HCT116 (cell line): Measurements from ENCODE around the gene GTF2A1. TPM values are rescaled to one million over a fixed set of nuclear protein-coding genes. Genes with fewer than 3 reads are reported as not detected.

Source experiments
- ATAC-seq: fragments of 200-7000 bp; cut with Tn5 transposase; 2 replicates; pipeline ENCODE4 v1.9.1; 2020; ENCODE audit warnings: mild to moderate bottlenecking, moderate library complexity
- BruUV-seq: library from RNA; stranded (reverse); fragments of 400-500 nt; replicated peaks from 2 replicates; lab custom pipeline; 2021; lab: Mats Ljungman, UMichigan
- CTCF ChIA-PET: fragments of 300-600 bp; sonication (Branson Sonifier 250); formaldehyde crosslinking; loops from one replicate; lab custom pipeline; 2021; ENCODE audit warnings: antibody characterized with exemption; lab: Charles Lee
- POLR2A ChIA-PET: fragments of 300-600, 350-600 bp; sonication (Branson Sonifier 250); formaldehyde crosslinking; loops from one replicate; lab custom pipeline; 2021; ENCODE audit warnings: antibody characterized with exemption; lab: Charles Lee
- RAD21 ChIA-PET, 2 experiments: fragments of 300-600 bp; sonication (Branson Sonifier 250); formaldehyde crosslinking; loops; one replicate each; lab custom pipeline; 2023; ENCODE audit warnings: low total read pairs in 2 of 2; ENCODE audit not compliant: uncharacterized antibody in 2 of 2, unreplicated experiment in 2 of 2, low non-redundant PET in 1 of 2; lab: Charles Lee
- DNase-seq: peaks from one replicate; pipeline ENCODE4 v3.0.0-alpha.2; 2010; ENCODE audit warnings: low read depth, low spot score
- H2AFZ ChIP-seq: fragments of 200-600 bp; shearing (Covaris generic), sonication (generic); 2 replicates; pipeline ENCODE4 v1.6.1; 2017; ENCODE audit warnings: low read depth, mixed run types, mixed read lengths, antibody characterized with exemption, low read length; ENCODE audit not compliant: poor library complexity, severe bottlenecking
- H3K27ac ChIP-seq: 2 replicates; pipeline ENCODE4 v1.5.1; 2012; ENCODE audit warnings: low read depth, low read length
- H3K27me3 ChIP-seq: fragments of 200-600 bp; sonication (generic); 2 replicates; pipeline ENCODE4 v1.6.1; 2016; ENCODE audit warnings: mixed run types, low read length, mixed read lengths; ENCODE audit not compliant: insufficient read depth
- H3K36me3 ChIP-seq, 2 experiments: fragments of 200-500 bp in 1 of 2; fragments of 200-600 bp in 1 of 2; sonication (Bioruptor generic) in 1 of 2; sonication (generic) in 1 of 2; 2 replicates each; pipeline versions ENCODE4 v1.5.1 to v1.6.1; 2014 to 2016; ENCODE audit warnings: low read length in 2 of 2, inconsistent platforms in 1 of 2, mixed read lengths in 1 of 2, mixed run types in 1 of 2; ENCODE audit not compliant: insufficient read depth in 2 of 2, control insufficient read depth in 1 of 2
- H3K4me1 ChIP-seq, 2 experiments: fragments of 200-600 bp in 1 of 2; sonication (generic) in 1 of 2; 2 replicates each; pipeline versions ENCODE4 v1.5.1 to v1.6.1; 2012 to 2017; ENCODE audit warnings: low read length in 2 of 2, inconsistent platforms in 1 of 2, mild to moderate bottlenecking in 1 of 2, mixed read lengths in 1 of 2, mixed run types in 1 of 2, moderate library complexity in 1 of 2; ENCODE audit not compliant: insufficient read depth in 2 of 2, control insufficient read depth in 1 of 2
- H3K4me2 ChIP-seq: fragments of 200-600 bp; sonication (generic); 2 replicates; pipeline ENCODE4 v1.6.1; 2017; ENCODE audit warnings: mixed run types, low read length, mixed read lengths
- H3K4me3 ChIP-seq, 2 experiments: fragments of 200-600 bp in 1 of 2; sonication (generic) in 1 of 2; replicated peaks in 1 of 2; 2 replicates each; pipeline ENCODE4 v1.5.1; 2011 to 2016; ENCODE audit warnings: low read length in 2 of 2, control low read depth in 1 of 2, low read depth in 1 of 2, mild to moderate bottlenecking in 1 of 2, mixed read lengths in 1 of 2, mixed run types in 1 of 2
- H3K79me2 ChIP-seq: fragments of 200-600 bp; sonication (generic); 2 replicates; pipeline ENCODE4 v1.6.1; 2017; ENCODE audit warnings: mild to moderate bottlenecking, mixed run types, low read length, moderate library complexity, mixed read lengths; ENCODE audit not compliant: insufficient read depth
- H3K9ac ChIP-seq: fragments of 200-600 bp; sonication (generic); 2 replicates; pipeline ENCODE4 v1.6.1; 2016; ENCODE audit warnings: low read length, mixed read lengths
- H3K9me2 ChIP-seq: fragments of 200-600 bp; sonication (generic), shearing (Covaris generic); 2 replicates; pipeline ENCODE4 v1.6.1; 2017; ENCODE audit warnings: mixed run types, mild to moderate bottlenecking, moderate library complexity; ENCODE audit not compliant: insufficient read depth
- H3K9me3 ChIP-seq, 2 experiments: fragments of 200-500 bp in 1 of 2; fragments of 200-600 bp in 1 of 2; sonication (Bioruptor generic) in 1 of 2; sonication (generic) in 1 of 2; 2 replicates each; pipeline ENCODE4 v1.6.1; 2014 to 2017; ENCODE audit warnings: low read length in 2 of 2, mixed read lengths in 2 of 2, inconsistent platforms in 1 of 2, low read depth in 1 of 2, mild to moderate bottlenecking in 1 of 2, mixed run types in 1 of 2, moderate library complexity in 1 of 2; ENCODE audit not compliant: control insufficient read depth in 1 of 2, insufficient read depth in 1 of 2
- H4K20me1 ChIP-seq: fragments of 200-600 bp; sonication (generic), shearing (Covaris generic); 2 replicates; pipeline ENCODE4 v1.6.1; 2017; ENCODE audit warnings: mixed run types, mild to moderate bottlenecking, moderate library complexity; ENCODE audit not compliant: insufficient read depth
- CBX3 ChIP-seq: IDR thresholded peaks from 2 replicates; pipeline ENCODE4 v1.6.1; 2012; ENCODE audit warnings: low read depth
- ELF1 ChIP-seq: IDR thresholded peaks from 2 replicates; pipeline ENCODE4 v1.6.1; 2012; ENCODE audit warnings: low read depth, borderline replicate concordance
- EZH2 ChIP-seq: fragments of 200-600 bp; sonication (generic); IDR thresholded peaks from 2 replicates; pipeline ENCODE4 v1.6.1; 2017; ENCODE audit warnings: antibody characterized with exemption, mixed run types
- FOSL1 ChIP-seq: IDR thresholded peaks from 2 replicates; pipeline ENCODE4 v1.6.1; 2012; ENCODE audit warnings: low read depth
- JUND ChIP-seq: IDR thresholded peaks from 2 replicates; pipeline ENCODE4 v1.6.1; 2012
- POLR2A ChIP-seq: IDR thresholded peaks from 2 replicates; pipeline ENCODE4 v1.7.0; 2011; ENCODE audit warnings: borderline replicate concordance; ENCODE audit not compliant: insufficient read depth, insufficient read length; ENCODE audit errors: extremely low read depth
- POLR2AphosphoS5 ChIP-seq: IDR thresholded peaks from 2 replicates; pipeline ENCODE4 v1.6.1; 2011; ENCODE audit warnings: mild to moderate bottlenecking, low read depth, low read length, moderate library complexity
- RAD21 ChIP-seq: IDR thresholded peaks from 2 replicates; pipeline ENCODE4 v1.6.1; 2012; ENCODE audit warnings: low read depth, mild to moderate bottlenecking
- SIN3A ChIP-seq: IDR thresholded peaks from 2 replicates; pipeline ENCODE4 v1.6.1; 2012; ENCODE audit warnings: low read depth
- SRF ChIP-seq: IDR thresholded peaks from 2 replicates; pipeline ENCODE4 v1.6.1; 2012; ENCODE audit warnings: low read depth
- TCF7L2 ChIP-seq: IDR thresholded peaks from 2 replicates; pipeline ENCODE4 v1.7.0; 2011; ENCODE audit warnings: borderline replicate concordance, inconsistent platforms; ENCODE audit not compliant: insufficient read depth, insufficient read length; ENCODE audit errors: extremely low read depth
- YY1 ChIP-seq: IDR thresholded peaks from 2 replicates; pipeline ENCODE4 v1.6.1; 2011; ENCODE audit warnings: low read length, low read depth, moderate library complexity, mild to moderate bottlenecking; ENCODE audit not compliant: insufficient replicate concordance; ENCODE audit errors: extremely low read depth
- ZFX ChIP-seq: fragments of 450-650 bp; IDR thresholded peaks from 2 replicates; pipeline ENCODE4 v1.6.1; 2017
- intact Hi-C: fragments of 100-400 bp; cut with micrococcal nuclease; formaldehyde crosslinking; loops from 2 replicates; pipeline ENCODE4 v1.10.0; 2022
- total RNA-seq: library from RNA; stranded (reverse); gene quantifications from one replicate; pipeline ENCODE4 v1.2.1, GENCODE V29; 2021; ENCODE audit not compliant: unreplicated experiment
- TF ChIP-seq, protein P1 (sequence below), 3 experiments: fragments of 200-600 bp in 1 of 3; sonication (generic) in 1 of 3; IDR thresholded peaks in 2 of 3; conservative IDR thresholded peaks in 1 of 3; 2 replicates each; pipeline ENCODE4 v1.5.1; 2012 to 2017; ENCODE audit warnings: low read depth in 2 of 3, low read length in 2 of 3, antibody characterized with exemption in 1 of 3, borderline replicate concordance in 1 of 3, control low read depth in 1 of 3, mild to moderate bottlenecking in 1 of 3, mixed read lengths in 1 of 3, mixed run types in 1 of 3, moderate library complexity in 1 of 3; ENCODE audit not compliant: insufficient read depth in 1 of 3
- TF ChIP-seq, protein P2 (sequence below): IDR thresholded peaks from 2 replicates; pipeline ENCODE4 v1.6.1; 2012
- TF ChIP-seq, protein P3 (sequence below): IDR thresholded peaks from 2 replicates; pipeline ENCODE4 v1.6.1; 2012

GTF2A1 gene
- total RNA-seq, 1 experiment from 2014 or later = 39.7 TPM

DNA sequence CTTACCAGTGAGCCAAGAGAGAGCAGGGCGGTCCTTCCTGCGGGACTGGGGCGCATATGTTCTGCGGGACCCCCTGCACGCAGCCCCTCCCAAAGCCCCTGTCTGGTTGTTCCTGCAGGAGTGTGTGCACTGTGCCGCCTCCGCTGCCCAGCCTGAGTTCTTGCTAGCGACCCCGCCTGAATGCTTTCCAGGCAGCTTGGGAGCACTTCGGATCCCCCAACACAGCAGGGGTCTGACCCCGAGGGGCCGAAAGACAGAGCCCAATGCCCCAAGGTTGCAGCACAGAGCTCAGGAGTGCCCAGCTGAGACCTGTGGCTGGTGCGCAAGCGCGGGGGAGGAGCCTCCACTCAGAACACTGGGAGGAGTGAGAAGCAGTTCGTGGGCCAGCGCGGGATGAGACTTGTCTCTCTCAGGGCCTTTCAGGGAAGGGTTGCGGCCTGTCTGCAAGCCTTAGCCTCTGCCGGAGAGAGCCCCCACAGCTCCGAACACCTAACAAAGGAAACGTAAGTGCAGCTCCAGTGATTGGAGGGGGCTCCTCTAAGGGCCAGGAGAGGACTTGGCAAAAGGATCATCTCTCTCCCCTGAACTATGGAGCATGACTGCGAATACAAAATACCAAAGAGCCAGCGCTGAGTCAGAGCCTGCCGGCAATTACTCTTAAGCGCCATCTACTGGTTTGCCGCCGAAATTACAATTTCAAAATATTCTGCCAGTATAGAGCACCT, 50.5 kb downstream of the GTF2A1 start (continued):
- TF ChIP-seq, protein P1, sequence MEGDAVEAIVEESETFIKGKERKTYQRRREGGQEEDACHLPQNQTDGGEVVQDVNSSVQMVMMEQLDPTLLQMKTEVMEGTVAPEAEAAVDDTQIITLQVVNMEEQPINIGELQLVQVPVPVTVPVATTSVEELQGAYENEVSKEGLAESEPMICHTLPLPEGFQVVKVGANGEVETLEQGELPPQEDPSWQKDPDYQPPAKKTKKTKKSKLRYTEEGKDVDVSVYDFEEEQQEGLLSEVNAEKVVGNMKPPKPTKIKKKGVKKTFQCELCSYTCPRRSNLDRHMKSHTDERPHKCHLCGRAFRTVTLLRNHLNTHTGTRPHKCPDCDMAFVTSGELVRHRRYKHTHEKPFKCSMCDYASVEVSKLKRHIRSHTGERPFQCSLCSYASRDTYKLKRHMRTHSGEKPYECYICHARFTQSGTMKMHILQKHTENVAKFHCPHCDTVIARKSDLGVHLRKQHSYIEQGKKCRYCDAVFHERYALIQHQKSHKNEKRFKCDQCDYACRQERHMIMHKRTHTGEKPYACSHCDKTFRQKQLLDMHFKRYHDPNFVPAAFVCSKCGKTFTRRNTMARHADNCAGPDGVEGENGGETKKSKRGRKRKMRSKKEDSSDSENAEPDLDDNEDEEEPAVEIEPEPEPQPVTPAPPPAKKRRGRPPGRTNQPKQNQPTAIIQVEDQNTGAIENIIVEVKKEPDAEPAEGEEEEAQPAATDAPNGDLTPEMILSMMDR (IDR thresholded peaks at IDR 0.05 in 2 of 3, conservative IDR thresholded peaks at IDR 0.05 in 1 of 3; ENCODE audit: borderline replicate concordance in 1 of 3, insufficient read depth in 1 of 3, low read depth in 2 of 3, low read length in 2 of 3) = peak; percentile 56 to 92 (median 80); a peak in 5 of 6 replicates
- TF ChIP-seq POLR2A = peak; percentile 87
- TF ChIP-seq, protein P2, sequence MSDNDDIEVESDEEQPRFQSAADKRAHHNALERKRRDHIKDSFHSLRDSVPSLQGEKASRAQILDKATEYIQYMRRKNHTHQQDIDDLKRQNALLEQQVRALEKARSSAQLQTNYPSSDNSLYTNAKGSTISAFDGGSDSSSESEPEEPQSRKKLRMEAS = peak; percentile 57
- TF ChIP-seq ELF1 = no peak

DNA sequence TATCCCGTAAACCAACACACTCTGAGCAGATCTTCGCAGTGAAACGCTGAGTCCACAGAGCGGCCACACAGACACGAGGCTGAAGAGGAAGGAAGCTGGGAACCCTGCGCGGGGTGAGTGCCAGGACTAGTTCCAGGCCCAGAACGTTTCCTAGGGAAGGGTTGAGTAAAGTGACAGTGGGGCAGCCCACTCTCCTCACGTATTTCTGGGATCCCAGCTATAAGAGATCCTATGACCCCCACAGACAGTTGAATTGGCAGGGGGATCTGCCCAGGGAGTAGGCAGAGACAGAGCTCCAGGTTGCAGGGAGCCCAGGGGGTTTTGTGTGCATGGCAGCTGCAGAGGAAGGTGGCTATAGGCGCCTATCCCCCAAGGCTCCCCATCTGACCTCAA, 51.1 kb downstream of the GTF2A1 start:
- Histone ChIP-seq H3K79me2 (no peaks in the 10 kb centered on the region), H3K27ac (peak overlapping the region; percentile 78; the same call in 1 of the 2 replicates), H3K4me2 (peak overlapping the region; percentile 85), H3K9me2 (no peaks in the 10 kb centered on the region), H3K4me3 (peak overlapping the region; percentile 50 to 59), H2AFZ (no peak overlapping the region), H3K36me3 (no peaks in the 10 kb centered on the region), H3K9ac (peak overlapping the region; percentile 69), H4K20me1 (no peaks in the 10 kb centered on the region), H3K27me3 (no peaks in the 10 kb centered on the region), H3K9me3 (no peaks in the 10 kb centered on the region), H3K4me1 (peaks cover 3 to 13% of the 10 kb centered on the region in 2 experiments; a peak in 2 of 4 replicates)
- CTCF ChIA-PET = interaction anchor here (0.6 to 1.5 kb wide), 9 partner anchors 8 to 196 kb away, joined by 3 to 5 read pairs (median 4); no protein-coding TSS in a partner anchor
- POLR2A ChIA-PET = interaction anchor here (0.8 to 1.6 kb wide), 3 partner anchors 10 to 173 kb away, joined by 3 to 4 read pairs (median 4); no protein-coding TSS in a partner anchor
- intact Hi-C loops = loop anchor here (5.0 kb wide), 1 partner anchor 298 kb away; no protein-coding TSS in a partner anchor
- BruUV-seq = no TSS peak
- ATAC-seq = no peak
- RAD21 ChIA-PET = no interaction called here
- no peak for DNase-seq
- TF ChIP-seq ZFX (no peak), FOSL1 (no peak), YY1 (no peak), SIN3A (no peak), ELF1 (no peak), JUND (no peak), TCF7L2 (no peak), SRF (no peak), EZH2 (no peak), POLR2A (no peak), RAD21 (no peak), POLR2AphosphoS5 (no peak), CBX3 (no peak)
- TF ChIP-seq, protein P3, sequence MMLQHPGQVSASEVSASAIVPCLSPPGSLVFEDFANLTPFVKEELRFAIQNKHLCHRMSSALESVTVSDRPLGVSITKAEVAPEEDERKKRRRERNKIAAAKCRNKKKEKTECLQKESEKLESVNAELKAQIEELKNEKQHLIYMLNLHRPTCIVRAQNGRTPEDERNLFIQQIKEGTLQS = no peak
- TF ChIP-seq, protein P1 (IDR thresholded peaks at IDR 0.05 in 2 of 3, conservative IDR thresholded peaks at IDR 0.05 in 1 of 3; ENCODE audit: borderline replicate concordance in 1 of 3, insufficient read depth in 1 of 3, low read depth in 2 of 3, low read length in 2 of 3) = no peak
